B cell (primary cell): ENCODE data around the gene TCEA3.

Experiments used
- EZH2 ChIP-seq: IDR thresholded peaks from 2 replicates; pipeline ENCODE4 v1.6.1; 2012; ENCODE audit warnings: borderline replicate concordance, low read depth, mild to moderate bottlenecking, moderate library complexity, low read length; ENCODE audit not compliant: insufficient read depth, poor library complexity, severe bottlenecking
- TF ChIP-seq, protein P1 (sequence below): fragments of 200-600 bp; IDR thresholded peaks from one replicate; pipeline ENCODE4 v1.8.0; 2022; ENCODE audit warnings: antibody characterized with exemption, mild to moderate bottlenecking

DNA sequence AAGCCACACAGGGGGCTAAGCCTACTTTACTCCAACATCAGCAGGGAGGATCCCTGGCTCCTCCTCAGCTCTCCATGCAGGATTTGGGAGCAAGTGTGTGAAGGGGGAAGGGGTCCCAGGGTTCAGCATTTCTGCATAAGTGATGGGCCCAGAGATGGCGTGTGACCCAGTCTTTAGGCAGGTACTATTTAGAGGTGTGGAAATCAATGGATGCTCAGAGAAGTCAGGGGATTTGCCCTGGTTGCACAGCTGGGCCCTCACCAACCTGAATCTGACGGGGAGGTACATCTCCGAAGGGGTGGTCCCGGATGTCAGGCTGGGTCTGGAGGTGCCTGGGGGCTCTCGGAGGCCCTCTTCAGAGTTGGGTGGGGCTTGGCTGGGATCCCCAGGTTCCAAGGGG lies 6.9 kb upstream of the TCEA3 start:
- TF ChIP-seq, protein P1, sequence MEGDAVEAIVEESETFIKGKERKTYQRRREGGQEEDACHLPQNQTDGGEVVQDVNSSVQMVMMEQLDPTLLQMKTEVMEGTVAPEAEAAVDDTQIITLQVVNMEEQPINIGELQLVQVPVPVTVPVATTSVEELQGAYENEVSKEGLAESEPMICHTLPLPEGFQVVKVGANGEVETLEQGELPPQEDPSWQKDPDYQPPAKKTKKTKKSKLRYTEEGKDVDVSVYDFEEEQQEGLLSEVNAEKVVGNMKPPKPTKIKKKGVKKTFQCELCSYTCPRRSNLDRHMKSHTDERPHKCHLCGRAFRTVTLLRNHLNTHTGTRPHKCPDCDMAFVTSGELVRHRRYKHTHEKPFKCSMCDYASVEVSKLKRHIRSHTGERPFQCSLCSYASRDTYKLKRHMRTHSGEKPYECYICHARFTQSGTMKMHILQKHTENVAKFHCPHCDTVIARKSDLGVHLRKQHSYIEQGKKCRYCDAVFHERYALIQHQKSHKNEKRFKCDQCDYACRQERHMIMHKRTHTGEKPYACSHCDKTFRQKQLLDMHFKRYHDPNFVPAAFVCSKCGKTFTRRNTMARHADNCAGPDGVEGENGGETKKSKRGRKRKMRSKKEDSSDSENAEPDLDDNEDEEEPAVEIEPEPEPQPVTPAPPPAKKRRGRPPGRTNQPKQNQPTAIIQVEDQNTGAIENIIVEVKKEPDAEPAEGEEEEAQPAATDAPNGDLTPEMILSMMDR: no peak
- TF ChIP-seq EZH2: no peak
